ENCODE results near the gene LARGE1.

The LARGE1 gene

GRCh38 chr22:33771136-33771535 is 149.1 kb downstream of the LARGE1 start:
- DNase-seq (ENCODE audit: insufficient read length, low spot score) = no peak
- TF ChIP-seq CTCF (IDR thresholded peaks at IDR 0.05; ENCODE audit: insufficient read depth, missing control alignments) = no peak
- no peak for FAIRE-seq

- TF ChIP-seq CTCF (IDR thresholded peaks at IDR 0.05; ENCODE audit: insufficient read depth, missing control alignments) = no peak
- DNase-seq (ENCODE audit: insufficient read length, low spot score) (no peak), FAIRE-seq (no peak)
These were observed 149.6 kb downstream of the LARGE1 start for GRCh38 chr22:33770723-33771122.

- no peak for FAIRE-seq
These were observed 154.2 kb downstream of the LARGE1 start for GRCh38 chr22:33766091-33766490.

GRCh38 chr22:33758961-33759360 is 161.3 kb downstream of the LARGE1 start:
- FAIRE-seq (no peak), DNase-seq (ENCODE audit: insufficient read length, low spot score) (no peak)
- no peak for TF ChIP-seq CTCF (IDR thresholded peaks at IDR 0.05; ENCODE audit: insufficient read depth, missing control alignments)

More at GRCh38 chr22:33766091-33766490, 154.2 kb downstream of the LARGE1 start:
- DNase-seq (ENCODE audit: insufficient read length, low spot score) = no peak
- no peak for TF ChIP-seq CTCF (IDR thresholded peaks at IDR 0.05; ENCODE audit: insufficient read depth, missing control alignments)

- TF ChIP-seq CTCF (IDR thresholded peaks at IDR 0.05; ENCODE audit: insufficient read depth, missing control alignments) = no peak
- DNase-seq (ENCODE audit: insufficient read length, low spot score) = no peak
- FAIRE-seq = no peak
These were observed 162.3 kb downstream of the LARGE1 start for GRCh38 chr22:33757802-33758483.

- DNase-seq (ENCODE audit: insufficient read length, low spot score) = no peak
- no peak for FAIRE-seq
- TF ChIP-seq CTCF (IDR thresholded peaks at IDR 0.05; ENCODE audit: insufficient read depth, missing control alignments) = no peak
These were observed 163.1 kb downstream of the LARGE1 start for GRCh38 chr22:33757041-33757801.

- peak; percentile 13 for TF ChIP-seq CTCF (IDR thresholded peaks at IDR 0.05; ENCODE audit: insufficient read depth, missing control alignments)
- FAIRE-seq (no peak), DNase-seq (ENCODE audit: insufficient read length, low spot score) (no peak)
These were observed 163.7 kb downstream of the LARGE1 start for GRCh38 chr22:33756508-33756949.
